ENCODE data around the gene TEK. TPM values are rescaled to one million over a fixed set of nuclear protein-coding genes. Genes with fewer than 3 reads are reported as not detected.

Gene TEK
- total and polyA plus RNA-seq, 4 donors: 5.9 to 76.1 (median 24.9) TPM

DNA sequence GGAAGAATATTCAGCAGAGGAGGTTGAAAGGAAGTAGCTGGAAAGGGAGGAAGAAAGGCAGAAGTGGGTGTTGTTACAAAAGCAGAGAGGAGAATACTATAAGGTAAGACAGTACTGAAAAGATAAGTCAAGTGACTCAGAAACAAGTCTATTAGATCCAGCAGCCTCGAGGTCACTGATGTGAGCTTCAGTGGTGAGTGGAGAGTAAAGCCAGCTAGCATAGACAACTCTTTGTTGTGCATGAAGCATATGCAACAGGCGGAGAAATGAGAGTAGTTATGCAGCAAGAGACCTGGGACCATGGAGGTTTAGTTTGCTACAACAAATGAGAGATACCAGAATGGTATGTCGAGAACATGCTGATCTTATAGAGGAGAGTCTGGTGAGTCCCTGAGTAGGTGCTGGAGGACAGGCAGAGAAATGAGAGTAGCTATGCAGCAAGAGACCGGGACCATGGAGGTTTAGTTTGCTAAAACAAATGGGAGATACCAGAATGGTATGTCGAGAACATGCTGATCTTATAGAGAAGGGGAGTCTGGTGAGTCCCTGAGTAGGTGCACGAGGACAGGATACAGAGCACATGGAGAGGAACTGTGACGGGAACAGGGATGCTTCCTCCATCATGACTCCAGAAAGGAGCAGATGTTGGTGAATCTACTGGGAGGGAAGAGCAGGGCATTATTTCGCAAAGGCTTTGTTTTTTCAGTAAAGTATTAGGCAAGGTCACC, 151.9 kb downstream of the TEK start:
- DNase-seq (no peak), ATAC-seq (ENCODE audit: insufficient read depth, low FRiP score) (no peak)
- Histone ChIP-seq H3K9ac (ENCODE audit: insufficient read depth in 1 of 2, low read length in 2 of 2) (no peak overlapping the region), H3K4me1 (ENCODE audit: control insufficient read depth in 5 of 5, insufficient read depth in 5 of 5, low read length in 5 of 5) (peaks cover 0 to 4% (median 0%) of the 10 kb centered on the region in 5 donors), H3K36me3 (ENCODE audit: control insufficient read depth in 4 of 4, insufficient read depth in 4 of 4, low read length in 4 of 4) (no peaks in the 10 kb centered on the region), H3K9me3 (ENCODE audit: control insufficient read depth in 4 of 4, insufficient read depth in 3 of 4, low read length in 3 of 4) (no peaks in the 10 kb centered on the region), H3K4me3 (no peak overlapping the region), H3K27ac (ENCODE audit: low read depth in 1 of 2, low read length in 1 of 2) (peak overlapping the region in 1 of 2 donors; percentile 24), H3K27me3 (ENCODE audit: control insufficient read depth in 3 of 3, insufficient read depth in 3 of 3, low read length in 2 of 3) (no peaks in the 10 kb centered on the region)
- TF ChIP-seq, protein P1, sequence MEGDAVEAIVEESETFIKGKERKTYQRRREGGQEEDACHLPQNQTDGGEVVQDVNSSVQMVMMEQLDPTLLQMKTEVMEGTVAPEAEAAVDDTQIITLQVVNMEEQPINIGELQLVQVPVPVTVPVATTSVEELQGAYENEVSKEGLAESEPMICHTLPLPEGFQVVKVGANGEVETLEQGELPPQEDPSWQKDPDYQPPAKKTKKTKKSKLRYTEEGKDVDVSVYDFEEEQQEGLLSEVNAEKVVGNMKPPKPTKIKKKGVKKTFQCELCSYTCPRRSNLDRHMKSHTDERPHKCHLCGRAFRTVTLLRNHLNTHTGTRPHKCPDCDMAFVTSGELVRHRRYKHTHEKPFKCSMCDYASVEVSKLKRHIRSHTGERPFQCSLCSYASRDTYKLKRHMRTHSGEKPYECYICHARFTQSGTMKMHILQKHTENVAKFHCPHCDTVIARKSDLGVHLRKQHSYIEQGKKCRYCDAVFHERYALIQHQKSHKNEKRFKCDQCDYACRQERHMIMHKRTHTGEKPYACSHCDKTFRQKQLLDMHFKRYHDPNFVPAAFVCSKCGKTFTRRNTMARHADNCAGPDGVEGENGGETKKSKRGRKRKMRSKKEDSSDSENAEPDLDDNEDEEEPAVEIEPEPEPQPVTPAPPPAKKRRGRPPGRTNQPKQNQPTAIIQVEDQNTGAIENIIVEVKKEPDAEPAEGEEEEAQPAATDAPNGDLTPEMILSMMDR (IDR thresholded peaks at IDR 0.05; ENCODE audit: control extremely low read depth, extremely low read depth): no peak
- 77 to 89% methylated on average over 8 of the region's 8 CpGs for WGBS, 2 donors

DNA sequence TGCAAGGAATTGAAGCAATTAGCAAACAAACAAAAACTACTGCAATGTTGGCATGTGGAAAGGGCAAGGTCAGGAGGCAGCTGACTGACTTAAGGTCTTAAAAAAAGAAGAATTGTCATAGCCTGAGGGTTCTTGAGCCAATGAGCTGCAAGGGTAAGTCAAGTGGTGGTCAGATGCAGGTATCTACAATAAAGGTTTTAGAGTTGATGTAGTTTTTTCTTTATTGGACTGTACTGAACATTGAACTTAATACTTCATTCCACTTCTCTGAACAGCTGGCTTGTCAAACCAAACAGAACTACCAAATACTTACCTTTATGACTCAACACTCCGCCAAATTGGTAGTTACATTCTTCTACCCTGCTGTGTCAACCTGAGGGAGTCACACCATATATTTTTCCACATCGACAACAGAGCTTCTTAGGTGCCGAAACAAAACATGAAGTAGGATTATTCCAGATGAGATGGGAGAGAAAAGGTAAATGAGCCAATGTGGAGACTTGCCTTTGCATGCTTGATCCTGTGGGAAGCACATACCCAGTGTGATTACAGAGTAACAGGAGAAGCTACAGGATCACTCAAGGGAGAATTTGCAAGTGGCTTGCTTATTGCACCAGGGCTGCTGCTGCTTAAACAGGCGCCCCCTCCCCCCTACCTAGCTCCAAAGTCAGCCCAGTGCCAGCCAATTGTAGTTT, 152.6 kb downstream of the TEK start:
- Histone ChIP-seq H3K27ac (ENCODE audit: low read depth in 1 of 2, low read length in 1 of 2) (no peak overlapping the region), H3K9ac (ENCODE audit: insufficient read depth in 1 of 2, low read length in 2 of 2) (no peak overlapping the region), H3K27me3 (ENCODE audit: control insufficient read depth in 3 of 3, insufficient read depth in 3 of 3, low read length in 2 of 3) (no peaks in the 10 kb centered on the region), H3K4me1 (ENCODE audit: control insufficient read depth in 5 of 5, insufficient read depth in 5 of 5, low read length in 5 of 5) (peaks cover 0 to 4% (median 0%) of the 10 kb centered on the region in 5 donors), H3K36me3 (ENCODE audit: control insufficient read depth in 4 of 4, insufficient read depth in 4 of 4, low read length in 4 of 4) (no peaks in the 10 kb centered on the region), H3K9me3 (ENCODE audit: control insufficient read depth in 4 of 4, insufficient read depth in 3 of 4, low read length in 3 of 4) (no peaks in the 10 kb centered on the region), H3K4me3 (no peak overlapping the region)
- WGBS, 2 donors: 43 to 58% methylated on average over 4 of the region's 4 CpGs
- TF ChIP-seq, protein P1 (IDR thresholded peaks at IDR 0.05; ENCODE audit: control extremely low read depth, extremely low read depth): no peak
- ATAC-seq (ENCODE audit: insufficient read depth, low FRiP score): peak; percentile 54
- no peak for DNase-seq

DNA sequence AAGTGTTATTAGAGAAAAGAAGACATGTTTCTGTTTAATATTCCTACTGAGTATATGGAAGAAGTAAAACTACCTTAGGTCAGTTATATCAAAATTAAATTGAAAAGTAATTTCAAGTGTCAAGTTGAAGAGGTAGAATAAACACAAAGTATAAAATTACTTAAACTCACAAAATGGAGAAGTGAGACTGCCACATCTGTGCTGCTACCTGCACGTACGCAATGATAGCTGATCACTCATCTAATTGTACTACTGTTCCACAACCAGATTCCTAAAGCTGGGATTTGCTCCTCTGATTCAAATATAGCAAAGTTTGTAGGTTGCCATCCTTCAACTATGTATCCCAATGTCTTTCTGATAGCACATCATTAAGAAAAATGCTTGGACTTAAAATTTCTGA, 163.1 kb downstream of the TEK start:
- no peaks in the 10 kb centered on the region for H3K36me3 ChIP-seq (ENCODE audit: control insufficient read depth in 4 of 4, insufficient read depth in 4 of 4, low read length in 4 of 4)
- no peak overlapping the region for H3K4me3 ChIP-seq
- H3K4me1 ChIP-seq (ENCODE audit: control insufficient read depth in 5 of 5, insufficient read depth in 5 of 5, low read length in 5 of 5): peaks cover 0 to 4% (median 0%) of the 10 kb centered on the region in 5 donors
- no peak for ATAC-seq (ENCODE audit: insufficient read depth, low FRiP score)
- no peaks in the 10 kb centered on the region for H3K27me3 ChIP-seq (ENCODE audit: control insufficient read depth in 3 of 3, insufficient read depth in 3 of 3, low read length in 2 of 3)
- DNase-seq: no peak
- no peak overlapping the region for H3K9ac ChIP-seq (ENCODE audit: insufficient read depth in 1 of 2, low read length in 2 of 2)
- TF ChIP-seq, protein P1 (IDR thresholded peaks at IDR 0.05; ENCODE audit: control extremely low read depth, extremely low read depth): no peak
- H3K27ac ChIP-seq (ENCODE audit: low read depth in 1 of 2, low read length in 1 of 2): no peak overlapping the region
- WGBS, 2 donors: 88 to 91% methylated on average over 2 of the region's 2 CpGs
- H3K9me3 ChIP-seq (ENCODE audit: control insufficient read depth in 4 of 4, insufficient read depth in 3 of 4, low read length in 3 of 4): no peaks in the 10 kb centered on the region
